ENCODE results near the gene RBKS. TPM values are rescaled to one million over a fixed set of nuclear protein-coding genes. Genes with fewer than 3 reads are reported as not detected.

Gene RBKS
- total RNA-seq, 2 experiments from 2014 or later = 9.2 to 9.7 TPM

Other genes starting within 250 kb of the RBKS start
- 10 to 100 TPM; 30.1 to 30.3 TPM for gene SUPT7L, start 226.8 kb downstream of the RBKS start, total RNA-seq
- gene SLC4A1AP, start 226.5 kb downstream of the RBKS start, total RNA-seq = 10 to 100 TPM; 26.5 TPM
- gene MRPL33, start 118.7 kb downstream of the RBKS start, total RNA-seq = 10 to 100 TPM; 83.3 to 84.2 TPM
- 10 to 100 TPM; 72.3 to 76.6 TPM for gene BABAM2, start 342 bp upstream of the RBKS start, total RNA-seq